HFF-Myc (cell line): Measurements from ENCODE around the gene ERN1.

ENCODE experiments used
- DNase-seq: peaks from one replicate; pipeline ENCODE4 v3.0.0-alpha.2; 2011; ENCODE audit warnings: low read depth; ENCODE audit errors: extremely low read depth
- H3K4me3 ChIP-seq: replicated peaks from 2 replicates; pipeline ENCODE4 v1.5.1; 2011; ENCODE audit warnings: low read depth, mild to moderate bottlenecking, control low read depth, low read length
- TF ChIP-seq, protein P1 (sequence below): IDR thresholded peaks from 2 replicates; pipeline ENCODE4 v1.5.1; 2012; ENCODE audit warnings: mild to moderate bottlenecking, low read depth, low read length, control low read depth; ENCODE audit errors: missing control alignments

Gene ERN1

GRCh38 chr17:64164596-64165285 lies 34.8 kb upstream of the ERN1 start:
- TF ChIP-seq, protein P1, sequence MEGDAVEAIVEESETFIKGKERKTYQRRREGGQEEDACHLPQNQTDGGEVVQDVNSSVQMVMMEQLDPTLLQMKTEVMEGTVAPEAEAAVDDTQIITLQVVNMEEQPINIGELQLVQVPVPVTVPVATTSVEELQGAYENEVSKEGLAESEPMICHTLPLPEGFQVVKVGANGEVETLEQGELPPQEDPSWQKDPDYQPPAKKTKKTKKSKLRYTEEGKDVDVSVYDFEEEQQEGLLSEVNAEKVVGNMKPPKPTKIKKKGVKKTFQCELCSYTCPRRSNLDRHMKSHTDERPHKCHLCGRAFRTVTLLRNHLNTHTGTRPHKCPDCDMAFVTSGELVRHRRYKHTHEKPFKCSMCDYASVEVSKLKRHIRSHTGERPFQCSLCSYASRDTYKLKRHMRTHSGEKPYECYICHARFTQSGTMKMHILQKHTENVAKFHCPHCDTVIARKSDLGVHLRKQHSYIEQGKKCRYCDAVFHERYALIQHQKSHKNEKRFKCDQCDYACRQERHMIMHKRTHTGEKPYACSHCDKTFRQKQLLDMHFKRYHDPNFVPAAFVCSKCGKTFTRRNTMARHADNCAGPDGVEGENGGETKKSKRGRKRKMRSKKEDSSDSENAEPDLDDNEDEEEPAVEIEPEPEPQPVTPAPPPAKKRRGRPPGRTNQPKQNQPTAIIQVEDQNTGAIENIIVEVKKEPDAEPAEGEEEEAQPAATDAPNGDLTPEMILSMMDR, result no peak
- DNase-seq, result no peak
- H3K4me3 ChIP-seq, result no peak overlapping the region

- no peak for DNase-seq
- no peak overlapping the region for H3K4me3 ChIP-seq
- TF ChIP-seq, protein P1, result no peak
These were observed 33.5 kb upstream of the ERN1 start for GRCh38 chr17:64163468-64163867.

DNA sequence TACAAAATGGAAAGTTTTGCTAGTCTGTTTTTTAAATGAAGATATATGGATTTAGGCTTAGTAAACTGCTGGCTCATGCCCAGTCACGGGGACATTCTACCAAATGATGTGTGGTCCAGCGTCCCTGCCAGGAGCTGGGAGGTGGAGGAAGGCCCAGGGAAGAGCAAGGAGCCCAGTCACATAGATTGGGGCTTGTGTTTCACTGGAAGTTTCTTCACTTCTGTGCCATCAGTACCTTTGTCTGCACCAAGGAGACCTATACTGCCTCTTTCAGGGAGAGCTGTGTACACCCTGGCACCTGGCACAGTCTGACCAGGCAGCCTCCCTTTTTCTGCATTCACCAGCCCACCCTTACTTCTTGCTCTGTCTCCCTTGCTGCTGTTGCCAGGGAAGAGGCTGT lies 32.6 kb upstream of the ERN1 start:
- DNase-seq, result no peak
- no peak overlapping the region for H3K4me3 ChIP-seq
- TF ChIP-seq, protein P1, result no peak

GRCh38 chr17:64161380-64162176 lies 31.6 kb upstream of the ERN1 start:
- TF ChIP-seq, protein P1, result no peak
- DNase-seq, result no peak
- no peak overlapping the region for H3K4me3 ChIP-seq

- peak; percentile 81 for DNase-seq
- TF ChIP-seq, protein P1, result no peak
These were observed 30.4 kb upstream of the ERN1 start for GRCh38 chr17:64160378-64160777.

DNA sequence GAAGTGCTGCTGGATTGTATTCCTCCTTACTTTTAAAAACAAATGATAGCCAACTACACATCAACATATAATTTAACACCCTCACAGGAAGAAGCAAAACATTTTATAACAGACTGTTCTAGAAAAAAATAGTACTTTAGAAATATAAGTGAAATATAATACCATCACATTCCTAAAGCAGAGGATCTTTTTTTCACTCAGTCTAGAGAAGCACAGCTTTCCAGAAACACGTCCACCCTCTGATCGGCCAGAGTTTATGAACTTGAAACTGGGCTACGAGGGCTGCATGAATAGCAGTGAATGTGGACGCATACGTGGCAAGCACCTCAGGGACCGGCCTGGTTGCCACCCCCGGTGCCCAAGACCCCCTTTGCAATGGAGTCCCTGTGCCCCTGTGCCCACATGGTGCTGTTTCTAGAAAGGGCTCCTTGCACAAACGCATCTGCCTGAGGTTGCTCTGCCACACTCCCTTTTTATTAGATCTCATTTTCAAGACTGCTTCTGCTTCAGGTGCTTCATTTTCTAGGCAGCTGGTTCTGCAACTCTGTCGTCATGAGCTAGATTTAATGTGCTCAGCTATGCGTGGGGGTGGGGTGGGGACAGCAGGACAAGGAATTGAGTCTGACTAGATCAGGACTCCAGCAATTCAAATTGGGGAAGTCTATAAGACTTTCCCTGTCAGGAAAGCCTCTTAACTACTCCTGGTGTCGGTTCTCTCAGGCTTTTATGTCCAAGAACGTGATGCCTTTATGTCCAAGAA lies 29.1 kb upstream of the ERN1 start:
- no peak overlapping the region for H3K4me3 ChIP-seq
- no peak for DNase-seq
- TF ChIP-seq, protein P1, result no peak

More at GRCh38 chr17:64160378-64160777, 30.4 kb upstream of the ERN1 start:
- H3K4me3 ChIP-seq, result no peak overlapping the region
